ENCODE results near the gene PDE2A.

GRCh38 chr11:72573855-72574445 is 100.3 kb downstream of the PDE2A start:
- TF ChIP-seq CTCF (conservative IDR thresholded peaks at IDR 0.05) (no peak), EZH2 (IDR thresholded peaks at IDR 0.05; ENCODE audit: low read depth) (no peak)

All from PC-9 (cell line).